Measurements from ENCODE around the gene PPP1R27. TPM values are rescaled to one million over a fixed set of nuclear protein-coding genes. Genes with fewer than 3 reads are reported as not detected.

Gene PPP1R27
- total RNA-seq, 4 donors from 2014 or later, result 2.6 TPM; not detected in 3

GRCh38 chr17:81846743-81847689 is 12.2 kb upstream of the PPP1R27 start:
- no peaks in the 10 kb centered on the region for H3K9me3 ChIP-seq
- H3K27me3 ChIP-seq, result no peaks in the 10 kb centered on the region
- peaks cover 8 to 97% (median 47%) of the 10 kb centered on the region in 3 donors for H3K36me3 ChIP-seq
- no peak overlapping the region for H3K27ac ChIP-seq
- H3K4me1 ChIP-seq, result peaks cover 0 to 10% (median 0%) of the 10 kb centered on the region in 4 donors
- TF ChIP-seq EP300 (IDR thresholded peaks at IDR 0.05) (no peak), POLR2A (IDR thresholded peaks at IDR 0.05) (no peak)
- TF ChIP-seq, protein P1, sequence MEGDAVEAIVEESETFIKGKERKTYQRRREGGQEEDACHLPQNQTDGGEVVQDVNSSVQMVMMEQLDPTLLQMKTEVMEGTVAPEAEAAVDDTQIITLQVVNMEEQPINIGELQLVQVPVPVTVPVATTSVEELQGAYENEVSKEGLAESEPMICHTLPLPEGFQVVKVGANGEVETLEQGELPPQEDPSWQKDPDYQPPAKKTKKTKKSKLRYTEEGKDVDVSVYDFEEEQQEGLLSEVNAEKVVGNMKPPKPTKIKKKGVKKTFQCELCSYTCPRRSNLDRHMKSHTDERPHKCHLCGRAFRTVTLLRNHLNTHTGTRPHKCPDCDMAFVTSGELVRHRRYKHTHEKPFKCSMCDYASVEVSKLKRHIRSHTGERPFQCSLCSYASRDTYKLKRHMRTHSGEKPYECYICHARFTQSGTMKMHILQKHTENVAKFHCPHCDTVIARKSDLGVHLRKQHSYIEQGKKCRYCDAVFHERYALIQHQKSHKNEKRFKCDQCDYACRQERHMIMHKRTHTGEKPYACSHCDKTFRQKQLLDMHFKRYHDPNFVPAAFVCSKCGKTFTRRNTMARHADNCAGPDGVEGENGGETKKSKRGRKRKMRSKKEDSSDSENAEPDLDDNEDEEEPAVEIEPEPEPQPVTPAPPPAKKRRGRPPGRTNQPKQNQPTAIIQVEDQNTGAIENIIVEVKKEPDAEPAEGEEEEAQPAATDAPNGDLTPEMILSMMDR (IDR thresholded peaks at IDR 0.05), result no peak
- DNase-seq (ENCODE audit: low spot score in 2 of 2), result no peak
- H3K4me3 ChIP-seq, result no peak overlapping the region
- 86 to 94% methylated on average over 23 to 24 of the region's 24 CpGs for WGBS, 2 donors

DNA sequence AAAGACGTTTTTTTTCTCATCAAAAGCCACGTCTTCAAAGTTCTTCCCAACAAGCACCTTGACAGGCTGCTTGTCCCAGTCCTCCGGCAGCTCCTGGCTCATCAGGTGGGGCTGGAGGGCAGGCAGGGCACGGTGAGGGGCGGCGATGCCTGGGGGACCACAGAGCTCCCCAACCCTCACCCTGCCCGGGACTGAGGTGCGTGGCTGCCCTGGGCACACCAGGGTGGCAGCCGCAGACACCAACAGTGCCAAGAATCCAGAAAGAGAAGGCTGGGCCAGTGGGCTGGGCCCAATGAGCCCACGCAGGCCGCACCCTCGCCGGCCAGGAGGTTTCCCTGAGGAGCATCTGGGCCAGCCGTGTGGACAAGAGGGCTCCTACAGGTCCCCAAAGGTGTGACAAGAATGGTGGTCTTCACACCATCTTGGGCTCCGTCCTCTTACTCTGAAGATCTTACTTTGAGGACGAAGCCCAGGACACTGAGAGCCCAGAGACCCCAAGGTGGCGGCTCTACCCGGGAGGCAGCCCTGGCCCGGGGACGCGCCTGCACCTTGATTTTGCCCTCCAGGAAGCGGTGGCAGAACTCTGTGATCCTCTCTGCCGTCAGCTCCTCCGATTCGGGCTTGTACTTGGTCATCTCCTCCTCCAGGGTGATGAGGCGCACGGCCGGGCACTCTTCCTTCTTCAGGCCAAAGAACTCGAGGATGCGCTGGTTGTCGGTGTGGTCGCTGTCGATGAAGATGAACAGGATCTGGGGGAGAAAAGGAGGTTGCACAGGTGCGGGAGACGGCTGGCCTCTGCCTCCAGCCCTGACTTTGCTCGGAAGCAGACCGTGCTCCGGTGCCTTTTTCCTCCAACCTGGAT is 11.3 kb upstream of the PPP1R27 start:
- WGBS, 2 donors, result 91 to 94% methylated on average over 31 to 38 of the region's 38 CpGs
- Histone ChIP-seq H3K36me3 (peaks cover 8 to 97% (median 39%) of the 10 kb centered on the region in 3 donors), H3K4me1 (peaks cover 0 to 10% (median 0%) of the 10 kb centered on the region in 4 donors), H3K27me3 (no peaks in the 10 kb centered on the region), H3K4me3 (no peak overlapping the region), H3K27ac (no peak overlapping the region), H3K9me3 (no peaks in the 10 kb centered on the region)
- TF ChIP-seq EP300 (IDR thresholded peaks at IDR 0.05) (no peak), POLR2A (IDR thresholded peaks at IDR 0.05) (no peak)
- TF ChIP-seq, protein P1 (IDR thresholded peaks at IDR 0.05), result no peak
- DNase-seq (ENCODE audit: low spot score in 2 of 2), result no peak

GRCh38 chr17:81845361-81845760 is 10.5 kb upstream of the PPP1R27 start:
- H3K4me1 ChIP-seq, result peaks cover 0 to 10% (median 0%) of the 10 kb centered on the region in 4 donors
- no peak overlapping the region for H3K27ac ChIP-seq
- H3K36me3 ChIP-seq, result peaks cover 8 to 92% (median 38%) of the 10 kb centered on the region in 3 donors
- DNase-seq (ENCODE audit: low spot score in 2 of 2), result no peak
- H3K9me3 ChIP-seq, result no peaks in the 10 kb centered on the region
- no peak overlapping the region for H3K4me3 ChIP-seq
- H3K27me3 ChIP-seq, result no peaks in the 10 kb centered on the region
- TF ChIP-seq, protein P1 (IDR thresholded peaks at IDR 0.05), result no peak
- TF ChIP-seq POLR2A (IDR thresholded peaks at IDR 0.05) (no peak), EP300 (IDR thresholded peaks at IDR 0.05) (no peak)
- WGBS, 2 donors, result 89 to 97% methylated on average over 11 to 12 of the region's 13 CpGs

GRCh38 chr17:81844887-81845286 is 10.0 kb upstream of the PPP1R27 start:
- Histone ChIP-seq H3K27ac (no peak overlapping the region), H3K4me1 (peaks cover 0 to 10% (median 0%) of the 10 kb centered on the region in 4 donors), H3K27me3 (no peaks in the 10 kb centered on the region), H3K9me3 (no peaks in the 10 kb centered on the region), H3K36me3 (peaks cover 8 to 88% (median 38%) of the 10 kb centered on the region in 3 donors), H3K4me3 (no peak overlapping the region)
- no peak for DNase-seq (ENCODE audit: low spot score in 2 of 2)
- 85% methylated on average over 13 of the region's 13 CpGs for WGBS, 2 donors
- TF ChIP-seq, protein P1 (IDR thresholded peaks at IDR 0.05), result no peak
- TF ChIP-seq EP300 (IDR thresholded peaks at IDR 0.05) (no peak), POLR2A (IDR thresholded peaks at IDR 0.05) (no peak)

Measured in tibial nerve (tissue), 4 donors.